Retinal pigment epithelial cell (primary cell): ENCODE results near the gene POFUT2.

Source experiments
- DNase-seq: peaks from one replicate; pipeline ENCODE4 v3.0.0-alpha.2; 2010; ENCODE audit warnings: low read depth
- H3K4me3 ChIP-seq: 2 replicates; pipeline ENCODE4 v1.5.1; 2011; ENCODE audit warnings: mild to moderate bottlenecking, low read length, control low read depth, moderate library complexity
- CTCF ChIP-seq: conservative IDR thresholded peaks from 2 replicates; pipeline ENCODE4 v1.5.1; 2011; ENCODE audit warnings: low read depth, low read length, control low read depth, inconsistent platforms

The POFUT2 gene

GRCh38 chr21:45313682-45314081 lies 26.0 kb upstream of the POFUT2 start:
- TF ChIP-seq CTCF: no peak

GRCh38 chr21:45313015-45313414 lies 25.3 kb upstream of the POFUT2 start:
- no peak overlapping the region for H3K4me3 ChIP-seq
- no peak for TF ChIP-seq CTCF
- DNase-seq: no peak

More at GRCh38 chr21:45313682-45314081, 26.0 kb upstream of the POFUT2 start:
- no peak overlapping the region for H3K4me3 ChIP-seq
- DNase-seq: no peak

GRCh38 chr21:45312296-45312695 lies 24.6 kb upstream of the POFUT2 start:
- H3K4me3 ChIP-seq: no peak overlapping the region
- no peak for DNase-seq
- TF ChIP-seq CTCF: no peak

GRCh38 chr21:45310459-45310858 lies 22.8 kb upstream of the POFUT2 start:
- H3K4me3 ChIP-seq: no peak overlapping the region
- TF ChIP-seq CTCF: no peak
- no peak for DNase-seq

- no peak overlapping the region for H3K4me3 ChIP-seq
- TF ChIP-seq CTCF: no peak
- DNase-seq: no peak
These were observed 22.3 kb upstream of the POFUT2 start for GRCh38 chr21:45309987-45310381.

GRCh38 chr21:45309069-45309986 lies 21.6 kb upstream of the POFUT2 start:
- TF ChIP-seq CTCF: peak; percentile 86
- no peak overlapping the region for H3K4me3 ChIP-seq
- DNase-seq: no peak
